Measurements from ENCODE around the gene GATB. TPM values are rescaled to one million over a fixed set of nuclear protein-coding genes. Genes with fewer than 3 reads are reported as not detected.

The GATB gene
- total RNA-seq, 1 donor from 2014 or later = 24.5 TPM

GRCh38 chr4:151782296-151782695 is 21.5 kb upstream of the GATB start:
- H3K27me3 Mint-ChIP-seq (ENCODE audit: unreplicated experiment) = peaks cover 2% of the 10 kb centered on the region
- H3K4me3 Mint-ChIP-seq (ENCODE audit: unreplicated experiment) = no peak overlapping the region

DNA sequence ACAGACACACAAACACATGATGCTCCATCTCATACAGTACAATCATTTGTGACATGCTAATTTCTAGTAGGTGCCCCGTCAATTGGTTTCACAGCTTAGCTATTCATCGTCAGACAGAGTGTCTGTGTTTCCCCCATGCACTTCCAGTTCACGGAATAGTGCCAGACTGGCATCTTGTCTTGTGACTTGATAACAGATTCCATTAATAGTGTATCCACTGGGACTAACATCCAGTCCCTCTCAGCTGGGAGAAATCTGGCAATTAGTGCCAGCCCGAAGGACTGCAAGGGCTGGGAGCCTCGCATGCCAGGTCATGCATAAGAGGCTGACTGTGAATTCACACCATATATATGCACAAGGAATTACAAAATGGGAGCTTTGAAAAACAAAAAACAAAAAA is 20.2 kb upstream of the GATB start:
- Mint-ChIP-seq H3K36me3 (ENCODE audit: unreplicated experiment) (no peaks in the 10 kb centered on the region), H3K4me1 (ENCODE audit: low read depth, unreplicated experiment) (no peaks in the 10 kb centered on the region), H3K27ac (ENCODE audit: unreplicated experiment) (no peak overlapping the region), H3K4me3 (ENCODE audit: unreplicated experiment) (no peak overlapping the region), H3K27me3 (ENCODE audit: unreplicated experiment) (peaks cover 2% of the 10 kb centered on the region), H3K9me3 (ENCODE audit: unreplicated experiment) (no peaks in the 10 kb centered on the region)
- DNase-seq = no peak
- TF ChIP-seq, protein P1, sequence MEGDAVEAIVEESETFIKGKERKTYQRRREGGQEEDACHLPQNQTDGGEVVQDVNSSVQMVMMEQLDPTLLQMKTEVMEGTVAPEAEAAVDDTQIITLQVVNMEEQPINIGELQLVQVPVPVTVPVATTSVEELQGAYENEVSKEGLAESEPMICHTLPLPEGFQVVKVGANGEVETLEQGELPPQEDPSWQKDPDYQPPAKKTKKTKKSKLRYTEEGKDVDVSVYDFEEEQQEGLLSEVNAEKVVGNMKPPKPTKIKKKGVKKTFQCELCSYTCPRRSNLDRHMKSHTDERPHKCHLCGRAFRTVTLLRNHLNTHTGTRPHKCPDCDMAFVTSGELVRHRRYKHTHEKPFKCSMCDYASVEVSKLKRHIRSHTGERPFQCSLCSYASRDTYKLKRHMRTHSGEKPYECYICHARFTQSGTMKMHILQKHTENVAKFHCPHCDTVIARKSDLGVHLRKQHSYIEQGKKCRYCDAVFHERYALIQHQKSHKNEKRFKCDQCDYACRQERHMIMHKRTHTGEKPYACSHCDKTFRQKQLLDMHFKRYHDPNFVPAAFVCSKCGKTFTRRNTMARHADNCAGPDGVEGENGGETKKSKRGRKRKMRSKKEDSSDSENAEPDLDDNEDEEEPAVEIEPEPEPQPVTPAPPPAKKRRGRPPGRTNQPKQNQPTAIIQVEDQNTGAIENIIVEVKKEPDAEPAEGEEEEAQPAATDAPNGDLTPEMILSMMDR (IDR thresholded peaks at IDR 0.05; ENCODE audit: partially characterized antibody, unreplicated experiment) = no peak

More at GRCh38 chr4:151782296-151782695, 21.5 kb upstream of the GATB start:
- DNase-seq = no peak
- Mint-ChIP-seq H3K4me1 (ENCODE audit: low read depth, unreplicated experiment) (no peaks in the 10 kb centered on the region), H3K27ac (ENCODE audit: unreplicated experiment) (no peak overlapping the region), H3K9me3 (ENCODE audit: unreplicated experiment) (no peaks in the 10 kb centered on the region), H3K36me3 (ENCODE audit: unreplicated experiment) (no peaks in the 10 kb centered on the region)
- TF ChIP-seq, protein P1 (IDR thresholded peaks at IDR 0.05; ENCODE audit: partially characterized antibody, unreplicated experiment) = no peak

- DNase-seq = no peak
- peaks cover 9% of the 10 kb centered on the region for H3K36me3 Mint-ChIP-seq (ENCODE audit: unreplicated experiment)
- no peaks in the 10 kb centered on the region for H3K27me3 Mint-ChIP-seq (ENCODE audit: unreplicated experiment)
- H3K4me1 Mint-ChIP-seq (ENCODE audit: low read depth, unreplicated experiment) = no peaks in the 10 kb centered on the region
- H3K4me3 Mint-ChIP-seq (ENCODE audit: unreplicated experiment) = no peak overlapping the region
- H3K9me3 Mint-ChIP-seq (ENCODE audit: unreplicated experiment) = peaks cover 3% of the 10 kb centered on the region
- H3K27ac Mint-ChIP-seq (ENCODE audit: unreplicated experiment) = no peak overlapping the region
- TF ChIP-seq, protein P1 (IDR thresholded peaks at IDR 0.05; ENCODE audit: partially characterized antibody, unreplicated experiment) = no peak
These were observed 16.7 kb upstream of the GATB start for GRCh38 chr4:151777471-151777870.

- no peak for DNase-seq
- H3K27ac Mint-ChIP-seq (ENCODE audit: unreplicated experiment) = no peak overlapping the region
- peaks cover 9% of the 10 kb centered on the region for H3K36me3 Mint-ChIP-seq (ENCODE audit: unreplicated experiment)
- no peaks in the 10 kb centered on the region for H3K27me3 Mint-ChIP-seq (ENCODE audit: unreplicated experiment)
- H3K9me3 Mint-ChIP-seq (ENCODE audit: unreplicated experiment) = peaks cover 3% of the 10 kb centered on the region
- H3K4me1 Mint-ChIP-seq (ENCODE audit: low read depth, unreplicated experiment) = no peaks in the 10 kb centered on the region
- no peak overlapping the region for H3K4me3 Mint-ChIP-seq (ENCODE audit: unreplicated experiment)
- TF ChIP-seq, protein P1 (IDR thresholded peaks at IDR 0.05; ENCODE audit: partially characterized antibody, unreplicated experiment) = no peak
These were observed 13.5 kb upstream of the GATB start for GRCh38 chr4:151774324-151774723.

GRCh38 chr4:151772274-151772673 is 11.5 kb upstream of the GATB start:
- H3K27ac Mint-ChIP-seq (ENCODE audit: unreplicated experiment) = no peak overlapping the region
- peaks cover 9% of the 10 kb centered on the region for H3K36me3 Mint-ChIP-seq (ENCODE audit: unreplicated experiment)
- H3K4me3 Mint-ChIP-seq (ENCODE audit: unreplicated experiment) = no peak overlapping the region
- H3K27me3 Mint-ChIP-seq (ENCODE audit: unreplicated experiment) = no peaks in the 10 kb centered on the region
- peaks cover 3% of the 10 kb centered on the region for H3K9me3 Mint-ChIP-seq (ENCODE audit: unreplicated experiment)
- DNase-seq = no peak
- TF ChIP-seq, protein P1 (IDR thresholded peaks at IDR 0.05; ENCODE audit: partially characterized antibody, unreplicated experiment) = no peak
- no peaks in the 10 kb centered on the region for H3K4me1 Mint-ChIP-seq (ENCODE audit: low read depth, unreplicated experiment)

All from glutamatergic neuron (in vitro differentiated cells).